Right cardiac atrium (tissue), 5 donors: ENCODE data around the gene ARID3A. TPM values are rescaled to one million over a fixed set of nuclear protein-coding genes. Genes with fewer than 3 reads are reported as not detected.
A peak's percentile ranks its signal among the peaks of the same experiment; 100 is the strongest.
"Not testable (repeated sequence)": the region's sequence is repeated elsewhere in the genome, so short reads cannot be mapped to it uniquely, and the experiment has no call there.

Experiments used
- ATAC-seq, 2 donors: fragments of 200-7000 bp; cut with Tn5 transposase; one replicate each; pipeline versions ENCODE4 v1.8.0 to v1.9.1; 2020; ENCODE audit warnings: moderate library complexity in 2 of 2, mild to moderate bottlenecking in 1 of 2
- DNase-seq, 3 donors: peaks; one replicate each; pipeline ENCODE4 v3.0.0-alpha.2; 2020
- H3K27ac ChIP-seq: one replicate; pipeline ENCODE4 v1.5.1; 2013; ENCODE audit warnings: mild to moderate bottlenecking, low read length, control low read depth, moderate library complexity
- H3K27me3 ChIP-seq: one replicate; pipeline ENCODE4 v1.6.1; 2013; ENCODE audit not compliant: control insufficient read depth, insufficient read depth
- H3K4me1 ChIP-seq: one replicate; pipeline ENCODE4 v1.6.1; 2013; ENCODE audit warnings: low read length; ENCODE audit not compliant: control insufficient read depth, insufficient read depth
- H3K4me3 ChIP-seq: one replicate; pipeline ENCODE4 v1.5.1; 2013; ENCODE audit warnings: low read length, control low read depth
- H3K9me3 ChIP-seq: one replicate; pipeline ENCODE4 v1.6.1; 2013; ENCODE audit warnings: low read length; ENCODE audit not compliant: control insufficient read depth
- WGBS: extraction: QIAGEN DNeasy Blood & Tissue Kit; methylation state at CpG from one replicate; pipeline ENCODE4 v1.1.7; 2013; 5-methylcytosine and 5-hydroxymethylcytosine counted together
- intact Hi-C, 4 donors: fragments of 100-400 bp; cut with DNase I; formaldehyde crosslinking; loops; one replicate each; pipeline versions ENCODE4 v1.11.0 to v1.14.0; 2022 to 2023
- long read RNA-seq, 4 donors: library from polyadenylated mRNA; unstranded; transcript quantifications; one replicate each; pipeline ENCODE4 v2.0.0, GENCODE V29; 2020 to 2021
- polyA plus RNA-seq: library from polyadenylated mRNA; stranded (reverse); fragments of 200-250 nt; gene quantifications from one replicate; pipeline ENCODE4 v1.2.3, GENCODE V29; 2013
- total RNA-seq, 4 donors: library from RNA; stranded (reverse); fragmentation: NEBNext Ultra II Directional; extraction: Animal tissue kit (Norgen Biotek cat#: 25700); gene quantifications; one replicate each; pipeline ENCODE4 v1.2.1, GENCODE V29; 2021
- donor health status: healthy with polysubstance abuse.
- donor health status: DM: no; HTN: yes; CAD: no.
- donor health status: DM: no; HTN: no; CAD: no.
- donor health status: DM: no; HTN: yes; CAD: no; lungs with severe emphysema.
- donor health status: DM: yes; HTN: yes; CAD: no.

The ARID3A gene
- 1 to 10 TPM; 4.2 to 6.2 (median 5.6) TPM for total RNA-seq
- 3.3 TPM for polyA plus RNA-seq
- long read RNA-seq, donor 1, partial matches to known transcripts: 2 of 8 reads
- long read RNA-seq, donor 1, other reads (novel, unspliced or antisense): 6 of 8 reads
- long read RNA-seq, donor 2, partial matches to known transcripts: 1 of 2 reads
- long read RNA-seq, donor 2, other reads (novel, unspliced or antisense): 1 of 2 reads
- long read RNA-seq, donor 3, partial matches to known transcripts: 0 of 2 reads
- long read RNA-seq, donor 3, other reads (novel, unspliced or antisense): 2 of 2 reads
- long read RNA-seq, donor 4, full-length matches to known transcripts: 1 of 5 reads
- long read RNA-seq, donor 4, partial matches to known transcripts: 3 of 5 reads
- long read RNA-seq, donor 4, other reads (novel, unspliced or antisense): 1 of 5 reads

GRCh38 chr19:925526-926322 is at the start of gene ARID3A:
ARID3A (plus strand) TSS chr19:926035; CDS start chr19:929529, 3,494 bp downstream.
- peak; percentile 79 to 85 for ATAC-seq
- peak; percentile 77 to 92 (median 92) for DNase-seq
- H3K9me3 ChIP-seq: no peaks in the 10 kb centered on the region
- under 1% methylated on average over 97 of the region's 97 CpGs for WGBS
- no peaks in the 10 kb centered on the region for H3K4me1 ChIP-seq
- no peaks in the 10 kb centered on the region for H3K27me3 ChIP-seq
- H3K4me3 ChIP-seq: peak within 1 kb of the TSS; percentile 97
- peak within 1 kb of the TSS; percentile 26 for H3K27ac ChIP-seq
- intact Hi-C loops: loop anchor here in 2 of 4 donors (2.0 to 10.0 kb wide), 2 partner anchors 57 to 161 kb away; no protein-coding TSS in a partner anchor

- intact Hi-C loops: no loop called here
- no peaks in the 10 kb centered on the region for H3K27me3 ChIP-seq
- no peaks in the 10 kb centered on the region for H3K9me3 ChIP-seq
- no peak overlapping the region for H3K4me3 ChIP-seq
- no peak for ATAC-seq
- no peaks in the 10 kb centered on the region for H3K4me1 ChIP-seq
- no peak overlapping the region for H3K27ac ChIP-seq
- 76% methylated on average over 18 of the region's 18 CpGs for WGBS
- DNase-seq: no peak
These were observed 49.7 kb upstream of the ARID3A start for GRCh38 chr19:876089-876488.

GRCh38 chr19:876780-877314 is 49.0 kb upstream of the ARID3A start:
- Histone ChIP-seq H3K27me3 (no peaks in the 10 kb centered on the region), H3K4me1 (no peaks in the 10 kb centered on the region), H3K4me3 (no peak overlapping the region), H3K9me3 (no peaks in the 10 kb centered on the region), H3K27ac (no peak overlapping the region)
- ATAC-seq: no peak
- WGBS: 94% methylated on average over 29 of the region's 29 CpGs
- DNase-seq: peak in 1 of 3 donors; percentile 12
- intact Hi-C loops: no loop called here

- DNase-seq, H3K4me1 ChIP-seq, H3K4me3 ChIP-seq, H3K27ac ChIP-seq, intact Hi-C loops, ATAC-seq, H3K9me3 ChIP-seq, H3K27me3 ChIP-seq: not testable (repeated sequence)
- 92% methylated on average over 23 of the region's 23 CpGs for WGBS
These were observed 47.7 kb upstream of the ARID3A start for GRCh38 chr19:877992-878660.

- DNase-seq: peak in 1 of 3 donors; percentile 51
- ATAC-seq, H3K4me3 ChIP-seq, intact Hi-C loops, H3K27me3 ChIP-seq, H3K4me1 ChIP-seq, H3K27ac ChIP-seq, H3K9me3 ChIP-seq: not testable (repeated sequence)
- WGBS: 90% methylated on average over 24 of the region's 24 CpGs
These were observed 46.9 kb upstream of the ARID3A start for GRCh38 chr19:878751-879561.

- WGBS: 88% methylated on average over 37 of the region's 37 CpGs
- H3K4me3 ChIP-seq: no peak overlapping the region
- ATAC-seq: no peak
- H3K9me3 ChIP-seq: no peaks in the 10 kb centered on the region
- no peaks in the 10 kb centered on the region for H3K4me1 ChIP-seq
- intact Hi-C loops: no loop called here
- H3K27me3 ChIP-seq: no peaks in the 10 kb centered on the region
- peak in 1 of 3 donors; percentile 50 for DNase-seq
- no peak overlapping the region for H3K27ac ChIP-seq
These were observed 46.0 kb upstream of the ARID3A start for GRCh38 chr19:879711-880438.

- ATAC-seq (no peak), DNase-seq (no peak)
- intact Hi-C loops: no loop called here
- Histone ChIP-seq H3K4me3 (no peak overlapping the region), H3K27ac (no peak overlapping the region), H3K27me3 (no peaks in the 10 kb centered on the region), H3K4me1 (no peaks in the 10 kb centered on the region), H3K9me3 (no peaks in the 10 kb centered on the region)
- 97% methylated on average over 34 of the region's 34 CpGs for WGBS
These were observed 44.3 kb upstream of the ARID3A start for GRCh38 chr19:881385-882071.

GRCh38 chr19:882871-883497 is 42.9 kb upstream of the ARID3A start:
- no peaks in the 10 kb centered on the region for H3K4me1 ChIP-seq

GRCh38 chr19:883661-884211 is 42.1 kb upstream of the ARID3A start:
- ATAC-seq: no peak
- peak in 1 of 3 donors; percentile 28 for DNase-seq
- Histone ChIP-seq H3K4me1 (no peaks in the 10 kb centered on the region), H3K27me3 (no peaks in the 10 kb centered on the region), H3K4me3 (no peak overlapping the region), H3K9me3 (no peaks in the 10 kb centered on the region), H3K27ac (no peak overlapping the region)
- intact Hi-C loops: no loop called here
- 93% methylated on average over 22 of the region's 22 CpGs for whole genome bisulfite sequencing

More at GRCh38 chr19:882871-883497, 42.9 kb upstream of the ARID3A start:
- Histone ChIP-seq H3K27me3 (no peaks in the 10 kb centered on the region), H3K27ac (no peak overlapping the region), H3K4me3 (no peak overlapping the region), H3K9me3 (no peaks in the 10 kb centered on the region)
- ATAC-seq (no peak), DNase-seq (peak in 1 of 3 donors; percentile 39)
- WGBS: 95% methylated on average over 26 of the region's 30 CpGs
- intact Hi-C loops: no loop called here
